Amniotic stem cell (primary cell): ENCODE measurements around the gene TMEM145.
"Not testable (repeated sequence)": the region's sequence is repeated elsewhere in the genome, so short reads cannot be mapped to it uniquely, and the experiment has no call there.

ENCODE experiments used
- DNase-seq: peaks from one replicate; lab custom pipeline; 2025; lab: John Stamatoyannopoulos, UW

The TMEM145 gene

GRCh38 chr19:42313096-42313839 lies at the start of gene TMEM145:
TSS of gene TMEM145 (plus strand) at chr19:42313309. CDS start at chr19:42313377, 68 bp downstream.
- peak; percentile 55 for DNase-seq

GRCh38 chr19:42266105-42266504 lies 47.0 kb upstream of the TMEM145 start:
- not testable (repeated sequence) for DNase-seq

GRCh38 chr19:42266928-42267603 lies 46.0 kb upstream of the TMEM145 start:
- DNase-seq: not testable (repeated sequence)

GRCh38 chr19:42267644-42268141 lies 45.4 kb upstream of the TMEM145 start:
- DNase-seq: no peak

- peak; percentile 99 for DNase-seq
These were observed 44.9 kb upstream of the TMEM145 start for GRCh38 chr19:42268142-42268703.

- DNase-seq: peak; percentile 100
These were observed 44.2 kb upstream of the TMEM145 start, which contains the start of gene CIC for GRCh38 chr19:42268704-42269477. TSS of gene CIC (plus strand) at chr19:42269252. CDS start at chr19:42271784, 2,532 bp downstream.

- DNase-seq: no peak
These were observed 43.4 kb upstream of the TMEM145 start for GRCh38 chr19:42269478-42270345.

- no peak for DNase-seq
These were observed 42.6 kb upstream of the TMEM145 start for GRCh38 chr19:42270346-42271044.

- no peak for DNase-seq
These were observed 42.1 kb upstream of the TMEM145 start for GRCh38 chr19:42271045-42271419.

GRCh38 chr19:42271861-42272534 lies 41.1 kb upstream of the TMEM145 start:
- DNase-seq: no peak

GRCh38 chr19:42272535-42272897 lies 40.6 kb upstream of the TMEM145 start:
- DNase-seq: no peak

- no peak for DNase-seq
These were observed 40.1 kb upstream of the TMEM145 start for GRCh38 chr19:42272989-42273406.

- DNase-seq: no peak
These were observed 39.6 kb upstream of the TMEM145 start for GRCh38 chr19:42273407-42274064.

GRCh38 chr19:42274065-42274682 lies 38.9 kb upstream of the TMEM145 start:
- no peak for DNase-seq

GRCh38 chr19:42275103-42275502 lies 38.0 kb upstream of the TMEM145 start:
- DNase-seq: no peak

GRCh38 chr19:42275517-42275916 lies 37.6 kb upstream of the TMEM145 start:
- no peak for DNase-seq

GRCh38 chr19:42276284-42276683 lies 36.8 kb upstream of the TMEM145 start:
- DNase-seq: no peak

- no peak for DNase-seq
These were observed 36.3 kb upstream of the TMEM145 start for GRCh38 chr19:42276821-42277220.
